SU-DHL-6 (cell line): Measurements from ENCODE around the gene MSH3.

Experiments used
- H2AFZ ChIP-seq: fragments of 200-600 bp; sonication (generic); 2 replicates; pipeline ENCODE4 v1.6.1; 2014; ENCODE audit warnings: low read depth, mild to moderate bottlenecking, moderate library complexity, mixed read lengths, antibody characterized with exemption, low read length; ENCODE audit not compliant: severe bottlenecking
- H3F3A ChIP-seq: fragments of 200-600 bp; shearing (Covaris generic); 2 replicates; pipeline ENCODE4 v1.6.0; 2016; ENCODE audit warnings: antibody characterized with exemption, mild to moderate bottlenecking; ENCODE audit not compliant: insufficient read depth
- H3K27ac ChIP-seq: fragments of 200-600 bp; sonication (generic); 2 replicates; pipeline ENCODE4 v1.5.1; 2016; ENCODE audit warnings: low read depth, mild to moderate bottlenecking, low read length, moderate library complexity, mixed read lengths
- H3K27me3 ChIP-seq: fragments of 200-600 bp; sonication (generic), shearing (Covaris generic); 2 replicates; pipeline ENCODE4 v1.6.0; 2014; ENCODE audit warnings: mild to moderate bottlenecking, low read length
- H3K36me3 ChIP-seq: fragments of 200-600 bp; sonication (generic); 2 replicates; pipeline ENCODE4 v1.6.1; 2014; ENCODE audit warnings: mild to moderate bottlenecking, low read length, mixed read lengths
- H3K4me2 ChIP-seq: fragments of 300-600, 200-600 bp; shearing (Covaris generic), sonication (generic); 2 replicates; pipeline ENCODE4 v1.6.0; 2014; ENCODE audit warnings: low read length, low read depth, mild to moderate bottlenecking; ENCODE audit not compliant: poor library complexity, severe bottlenecking
- H3K4me3 ChIP-seq: fragments of 200-600 bp; sonication (generic); 2 replicates; pipeline ENCODE4 v1.5.1; 2014; ENCODE audit warnings: antibody characterized with exemption, low read length, mild to moderate bottlenecking, mixed read lengths; ENCODE audit not compliant: insufficient read depth, poor library complexity, severe bottlenecking
- H3K79me2 ChIP-seq: fragments of 200-600 bp; sonication (generic); 2 replicates; pipeline ENCODE4 v1.6.1; 2014; ENCODE audit warnings: mild to moderate bottlenecking, low read length, moderate library complexity; ENCODE audit not compliant: insufficient read depth
- H3K9ac ChIP-seq: fragments of 200-600 bp; sonication (generic); 2 replicates; pipeline ENCODE4 v1.7.0; 2014; ENCODE audit warnings: mild to moderate bottlenecking, low read length
- H3K9me2 ChIP-seq: fragments of 200-600 bp; sonication (generic); replicated peaks from 2 replicates; pipeline ENCODE4 v1.6.1; 2014; ENCODE audit warnings: low read length; ENCODE audit not compliant: insufficient read depth
- H3K9me3 ChIP-seq: fragments of 200-600 bp; sonication (generic); 2 replicates; pipeline ENCODE4 v1.6.1; 2014; ENCODE audit warnings: low read length, mixed read lengths; ENCODE audit not compliant: insufficient read depth
- H4K20me1 ChIP-seq: fragments of 200-600 bp; sonication (generic); 2 replicates; pipeline ENCODE4 v1.6.1; 2014; ENCODE audit warnings: low read depth, mild to moderate bottlenecking, antibody characterized with exemption, low read length, moderate library complexity, mixed read lengths
- EZH2phosphoT487 ChIP-seq: fragments of 200-600 bp; sonication (generic), shearing (Covaris generic); conservative IDR thresholded peaks from 2 replicates; pipeline ENCODE4 v1.6.1; 2018; ENCODE audit warnings: mild to moderate bottlenecking, antibody characterized with exemption, low read length, moderate library complexity, mixed read lengths
- TF ChIP-seq, protein P1 (sequence below): fragments of 200-600 bp; sonication (generic); IDR thresholded peaks from one replicate; pipeline ENCODE4 v1.5.1; 2017; ENCODE audit warnings: antibody characterized with exemption, mild to moderate bottlenecking, low read length, moderate library complexity; ENCODE audit not compliant: insufficient read depth, poor library complexity, severe bottlenecking

Gene MSH3

DNA sequence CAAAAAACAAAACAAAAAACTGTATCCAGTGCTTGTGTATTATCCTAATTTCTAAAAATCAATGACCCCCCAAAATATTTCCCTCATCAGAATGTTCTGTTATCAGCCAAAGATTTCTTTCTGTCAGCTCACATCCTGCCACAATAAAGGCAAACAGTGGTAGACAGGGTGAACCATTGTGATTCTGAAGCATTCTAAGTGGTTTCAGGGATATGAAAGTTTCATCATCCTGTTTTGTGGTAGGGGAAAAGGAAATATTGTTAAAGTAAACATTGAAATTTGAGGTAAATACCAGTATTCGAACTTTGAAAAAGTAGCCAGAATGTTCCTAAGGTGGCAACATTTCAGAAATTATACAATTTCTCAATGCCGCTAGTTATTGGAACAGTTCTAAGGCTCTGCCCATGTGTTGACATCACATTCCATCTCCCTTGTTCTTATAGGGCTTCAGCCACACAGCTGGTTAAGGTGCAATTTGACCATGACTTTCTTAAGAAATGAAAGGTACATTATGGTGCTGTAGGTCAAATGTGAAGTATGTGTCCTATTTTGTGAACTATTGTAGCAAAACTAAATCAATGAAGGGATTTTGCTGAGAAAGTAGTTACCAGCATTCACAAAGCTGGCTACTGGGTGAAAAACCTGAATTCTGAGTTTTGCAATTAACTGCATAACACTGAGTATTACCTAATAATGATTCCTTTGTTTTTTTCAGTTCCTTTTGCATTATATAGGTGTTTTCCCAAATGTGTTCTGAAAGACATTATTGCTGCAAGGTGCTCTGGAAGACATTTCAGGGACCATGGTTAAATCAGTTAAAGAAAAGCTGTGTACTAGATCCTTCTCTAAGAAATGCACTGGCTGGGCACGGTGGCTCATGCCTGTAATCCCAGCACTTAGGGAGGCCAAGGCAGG lies 198.1 kb downstream of the MSH3 start:
- no peaks in the 10 kb centered on the region for H3K79me2 ChIP-seq
- no peak for TF ChIP-seq EZH2phosphoT487
- TF ChIP-seq, protein P1, sequence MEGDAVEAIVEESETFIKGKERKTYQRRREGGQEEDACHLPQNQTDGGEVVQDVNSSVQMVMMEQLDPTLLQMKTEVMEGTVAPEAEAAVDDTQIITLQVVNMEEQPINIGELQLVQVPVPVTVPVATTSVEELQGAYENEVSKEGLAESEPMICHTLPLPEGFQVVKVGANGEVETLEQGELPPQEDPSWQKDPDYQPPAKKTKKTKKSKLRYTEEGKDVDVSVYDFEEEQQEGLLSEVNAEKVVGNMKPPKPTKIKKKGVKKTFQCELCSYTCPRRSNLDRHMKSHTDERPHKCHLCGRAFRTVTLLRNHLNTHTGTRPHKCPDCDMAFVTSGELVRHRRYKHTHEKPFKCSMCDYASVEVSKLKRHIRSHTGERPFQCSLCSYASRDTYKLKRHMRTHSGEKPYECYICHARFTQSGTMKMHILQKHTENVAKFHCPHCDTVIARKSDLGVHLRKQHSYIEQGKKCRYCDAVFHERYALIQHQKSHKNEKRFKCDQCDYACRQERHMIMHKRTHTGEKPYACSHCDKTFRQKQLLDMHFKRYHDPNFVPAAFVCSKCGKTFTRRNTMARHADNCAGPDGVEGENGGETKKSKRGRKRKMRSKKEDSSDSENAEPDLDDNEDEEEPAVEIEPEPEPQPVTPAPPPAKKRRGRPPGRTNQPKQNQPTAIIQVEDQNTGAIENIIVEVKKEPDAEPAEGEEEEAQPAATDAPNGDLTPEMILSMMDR, result no peak
- H3K9ac ChIP-seq, result no peak overlapping the region
- H3K9me3 ChIP-seq, result no peaks in the 10 kb centered on the region
- H3K27me3 ChIP-seq, result no peaks in the 10 kb centered on the region
- H3K4me2 ChIP-seq, result no peak overlapping the region
- no peak overlapping the region for H3K4me3 ChIP-seq
- no peaks in the 10 kb centered on the region for H3K9me2 ChIP-seq
- peaks cover 23% of the 10 kb centered on the region for H3K36me3 ChIP-seq
- no peaks in the 10 kb centered on the region for H4K20me1 ChIP-seq
- no peaks in the 10 kb centered on the region for H3F3A ChIP-seq
- no peak overlapping the region for H3K27ac ChIP-seq
- H2AFZ ChIP-seq, result no peak overlapping the region

DNA sequence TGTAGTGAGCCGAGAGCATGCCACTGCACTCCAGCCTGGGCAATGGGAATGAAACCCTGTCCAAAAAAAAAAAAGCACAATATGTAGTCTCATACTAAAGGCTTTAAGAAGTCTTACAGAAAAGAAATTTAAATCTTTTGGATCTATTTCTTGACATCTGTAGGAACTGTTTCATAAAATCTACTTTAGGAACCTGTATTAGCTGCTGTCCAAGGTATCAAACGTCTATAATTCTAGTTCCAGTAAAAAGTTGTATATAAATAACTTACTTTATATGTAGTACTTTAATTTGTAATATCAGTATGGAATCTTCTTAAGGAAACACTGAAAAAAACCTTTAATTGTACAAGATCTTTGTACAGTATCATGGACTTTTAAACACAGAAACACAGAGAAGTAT lies 199.0 kb downstream of the MSH3 start:
- H3K9me2 ChIP-seq, result no peaks in the 10 kb centered on the region
- no peak overlapping the region for H3K9ac ChIP-seq
- no peak overlapping the region for H3K4me3 ChIP-seq
- H3K27me3 ChIP-seq, result no peaks in the 10 kb centered on the region
- H3K4me2 ChIP-seq, result no peak overlapping the region
- TF ChIP-seq, protein P1, result no peak
- H3K9me3 ChIP-seq, result no peaks in the 10 kb centered on the region
- H3K79me2 ChIP-seq, result no peaks in the 10 kb centered on the region; the same call in 1 of the 2 replicates
- H3K36me3 ChIP-seq, result peaks cover 21% of the 10 kb centered on the region
- H4K20me1 ChIP-seq, result no peaks in the 10 kb centered on the region
- H2AFZ ChIP-seq, result no peak overlapping the region
- no peak overlapping the region for H3K27ac ChIP-seq
- no peaks in the 10 kb centered on the region for H3F3A ChIP-seq

DNA sequence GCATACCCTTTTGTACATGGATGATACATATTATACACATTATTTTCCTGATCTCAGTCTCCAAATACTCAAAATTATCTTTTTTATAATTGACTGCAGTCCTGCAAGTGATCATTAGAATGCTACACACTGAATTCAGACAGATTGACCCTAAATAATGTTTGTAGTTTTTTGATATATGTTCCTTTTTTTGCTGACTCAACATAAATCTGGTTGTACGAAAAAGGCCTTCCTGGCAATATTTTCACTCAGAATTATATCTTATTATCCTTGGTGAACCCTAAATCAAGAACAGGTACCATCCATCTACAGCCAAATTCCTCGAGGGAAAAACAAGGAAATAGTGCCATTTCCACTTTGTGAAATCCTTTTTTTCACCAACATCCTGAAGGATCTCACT lies 200.1 kb downstream of the MSH3 start:
- Histone ChIP-seq H3K27ac (no peak overlapping the region), H3K27me3 (no peaks in the 10 kb centered on the region), H3K9me2 (no peaks in the 10 kb centered on the region), H3F3A (no peaks in the 10 kb centered on the region), H3K4me2 (no peak overlapping the region), H4K20me1 (no peaks in the 10 kb centered on the region), H3K9me3 (no peaks in the 10 kb centered on the region), H3K4me3 (no peak overlapping the region), H3K79me2 (no peaks in the 10 kb centered on the region; the same call in 1 of the 2 replicates), H3K9ac (no peak overlapping the region), H3K36me3 (peaks cover 21% of the 10 kb centered on the region), H2AFZ (no peak overlapping the region)
- TF ChIP-seq, protein P1, result no peak
- no peak for TF ChIP-seq EZH2phosphoT487
